Body of pancreas (tissue), 4 donors: ENCODE data around the gene FMOD.

Source experiments
- POLR2A ChIP-seq, 3 donors: fragments of 450-650 bp; IDR thresholded peaks; one replicate each; pipeline ENCODE4 v1.6.1; 2016; ENCODE audit warnings: antibody characterized with exemption in 3 of 3, mild to moderate bottlenecking in 2 of 3
- TF ChIP-seq, protein P1 (sequence below), 7 experiments: fragments of 450-650 bp in 4 of 7; fragments of 200-600 bp in 3 of 7; sonication (generic) in 3 of 7; IDR thresholded peaks; one replicate each; pipeline ENCODE4 v1.5.1; 2016 to 2019; ENCODE audit warnings: antibody characterized with exemption in 7 of 7

DNA sequence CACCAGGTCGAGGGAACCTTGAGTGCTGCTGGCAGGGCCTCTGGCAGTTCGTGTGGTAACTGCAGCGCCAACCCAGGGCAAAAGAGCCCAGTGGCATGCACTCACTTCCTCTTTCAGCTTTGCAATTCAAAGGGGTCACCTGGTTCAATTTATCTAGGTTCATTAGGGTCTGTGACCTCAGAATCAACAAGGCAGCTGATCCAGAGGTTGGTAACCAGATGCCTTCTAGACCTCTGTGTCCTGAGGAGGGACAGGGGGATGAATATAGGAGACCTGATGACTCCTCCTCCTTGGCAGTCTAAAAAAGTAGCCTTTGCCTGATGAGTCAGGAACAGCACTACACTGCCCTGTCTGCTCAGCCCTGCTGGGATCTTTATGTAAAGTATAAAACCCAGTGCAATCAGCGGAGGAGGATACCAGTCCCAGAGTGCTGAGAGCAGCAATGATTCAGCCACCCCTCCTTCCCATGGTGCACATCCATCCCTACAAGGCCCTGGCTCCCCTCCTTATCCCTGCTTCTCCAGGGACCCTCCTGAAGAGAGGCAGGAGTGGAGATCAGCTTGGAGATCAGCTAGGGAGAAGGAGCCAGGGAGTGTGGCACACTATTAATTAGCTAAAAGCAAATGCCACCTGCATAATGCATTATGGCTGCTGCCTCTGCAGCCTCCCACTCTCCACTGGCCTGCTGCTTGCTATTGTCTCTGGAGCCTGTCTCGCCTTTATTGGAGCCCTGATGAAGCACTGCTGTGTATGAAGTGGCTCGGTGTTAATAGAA is 11.2 kb upstream of the FMOD start:
- TF ChIP-seq POLR2A (IDR thresholded peaks at IDR 0.05) = no peak
- TF ChIP-seq, protein P1, sequence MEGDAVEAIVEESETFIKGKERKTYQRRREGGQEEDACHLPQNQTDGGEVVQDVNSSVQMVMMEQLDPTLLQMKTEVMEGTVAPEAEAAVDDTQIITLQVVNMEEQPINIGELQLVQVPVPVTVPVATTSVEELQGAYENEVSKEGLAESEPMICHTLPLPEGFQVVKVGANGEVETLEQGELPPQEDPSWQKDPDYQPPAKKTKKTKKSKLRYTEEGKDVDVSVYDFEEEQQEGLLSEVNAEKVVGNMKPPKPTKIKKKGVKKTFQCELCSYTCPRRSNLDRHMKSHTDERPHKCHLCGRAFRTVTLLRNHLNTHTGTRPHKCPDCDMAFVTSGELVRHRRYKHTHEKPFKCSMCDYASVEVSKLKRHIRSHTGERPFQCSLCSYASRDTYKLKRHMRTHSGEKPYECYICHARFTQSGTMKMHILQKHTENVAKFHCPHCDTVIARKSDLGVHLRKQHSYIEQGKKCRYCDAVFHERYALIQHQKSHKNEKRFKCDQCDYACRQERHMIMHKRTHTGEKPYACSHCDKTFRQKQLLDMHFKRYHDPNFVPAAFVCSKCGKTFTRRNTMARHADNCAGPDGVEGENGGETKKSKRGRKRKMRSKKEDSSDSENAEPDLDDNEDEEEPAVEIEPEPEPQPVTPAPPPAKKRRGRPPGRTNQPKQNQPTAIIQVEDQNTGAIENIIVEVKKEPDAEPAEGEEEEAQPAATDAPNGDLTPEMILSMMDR (IDR thresholded peaks at IDR 0.05) = no peak
